RWPE2 (cell line): ENCODE measurements around the gene C19orf38.
"Not testable (repeated sequence)": the region's sequence is repeated elsewhere in the genome, so short reads cannot be mapped to it uniquely, and the experiment has no call there.

ENCODE experiments used
- ATAC-seq: fragments of 200-7000 bp; cut with Tn5 transposase; 3 replicates; pipeline ENCODE4 v1.9.1; 2021; ENCODE audit warnings: low read depth
- DNase-seq: peaks from one replicate; pipeline ENCODE4 v3.0.0-alpha.2; 2020; ENCODE audit warnings: low spot score
- H3K27ac ChIP-seq: fragments of 450-650 bp; 2 replicates; pipeline ENCODE4 v1.5.1; 2017; ENCODE audit warnings: mild to moderate bottlenecking; ENCODE audit not compliant: poor library complexity, severe bottlenecking
- H3K27me3 ChIP-seq: fragments of 250-450 bp; sonication (Bioruptor Pico); 2 replicates; pipeline ENCODE4 v1.5.1; 2021; ENCODE audit warnings: mild to moderate bottlenecking, moderate library complexity; ENCODE audit not compliant: insufficient read depth, poor library complexity, severe bottlenecking
- H3K36me3 ChIP-seq: fragments of 250-450 bp; sonication (Bioruptor Pico); 2 replicates; pipeline ENCODE4 v1.5.1; 2020; ENCODE audit warnings: low read depth, mild to moderate bottlenecking, moderate library complexity
- H3K4me1 ChIP-seq: fragments of 250-450 bp; sonication (Bioruptor Pico); 2 replicates; pipeline ENCODE4 v1.5.1; 2021; ENCODE audit warnings: mild to moderate bottlenecking, moderate library complexity; ENCODE audit not compliant: insufficient read depth, poor library complexity, severe bottlenecking
- H3K4me3 ChIP-seq: fragments of 250-450 bp; sonication (Bioruptor Pico); 2 replicates; pipeline ENCODE4 v1.5.1; 2021; ENCODE audit warnings: mild to moderate bottlenecking, moderate library complexity; ENCODE audit not compliant: severe bottlenecking
- H3K9me3 ChIP-seq: fragments of 250-450 bp; sonication (Bioruptor Pico); 2 replicates; pipeline ENCODE4 v1.5.1; 2021; ENCODE audit warnings: mild to moderate bottlenecking, moderate library complexity; ENCODE audit not compliant: severe bottlenecking
- CTCF ChIP-seq: fragments of 450-650 bp; IDR thresholded peaks from one replicate; pipeline ENCODE4 v1.5.1; 2017; ENCODE audit warnings: mild to moderate bottlenecking, moderate library complexity; ENCODE audit not compliant: poor library complexity, severe bottlenecking

The C19orf38 gene

GRCh38 chr19:10862561-10863106 is 14.4 kb downstream of the C19orf38 start:
- H3K36me3 ChIP-seq, result no peaks in the 10 kb centered on the region
- no peaks in the 10 kb centered on the region for H3K9me3 ChIP-seq
- no peaks in the 10 kb centered on the region for H3K4me1 ChIP-seq
- no peak overlapping the region for H3K4me3 ChIP-seq
- no peak for TF ChIP-seq CTCF
- no peak overlapping the region for H3K27ac ChIP-seq
- DNase-seq (no peak), ATAC-seq (no peak)
- no peaks in the 10 kb centered on the region for H3K27me3 ChIP-seq

GRCh38 chr19:10863107-10863717 is 15.0 kb downstream of the C19orf38 start:
- TF ChIP-seq CTCF, result no peak
- no peak overlapping the region for H3K4me3 ChIP-seq
- no peaks in the 10 kb centered on the region for H3K9me3 ChIP-seq
- H3K27ac ChIP-seq, result no peak overlapping the region
- ATAC-seq, result peak; percentile 6; the same call in 1 of the 3 replicates
- no peaks in the 10 kb centered on the region for H3K4me1 ChIP-seq
- H3K36me3 ChIP-seq, result no peaks in the 10 kb centered on the region
- no peaks in the 10 kb centered on the region for H3K27me3 ChIP-seq
- no peak for DNase-seq

- ATAC-seq (peak; percentile 87), DNase-seq (no peak)
- Histone ChIP-seq H3K4me1 (no peaks in the 10 kb centered on the region), H3K9me3 (no peaks in the 10 kb centered on the region), H3K27me3 (no peaks in the 10 kb centered on the region), H3K27ac (no peak overlapping the region), H3K36me3 (no peaks in the 10 kb centered on the region), H3K4me3 (no peak overlapping the region)
- peak; percentile 89 for TF ChIP-seq CTCF
Measured at GRCh38 chr19:10864538-10864899, 16.3 kb downstream of the C19orf38 start.

GRCh38 chr19:10866495-10866894 is 18.3 kb downstream of the C19orf38 start:
- Histone ChIP-seq H3K4me3 (no peak overlapping the region), H3K27me3 (no peaks in the 10 kb centered on the region), H3K27ac (no peak overlapping the region), H3K4me1 (peaks cover 2% of the 10 kb centered on the region), H3K36me3 (no peaks in the 10 kb centered on the region), H3K9me3 (no peaks in the 10 kb centered on the region)
- no peak for TF ChIP-seq CTCF
- ATAC-seq (no peak), DNase-seq (no peak)

GRCh38 chr19:10868872-10869547 is 20.8 kb downstream of the C19orf38 start:
- Histone ChIP-seq H3K4me3 (no peak overlapping the region), H3K4me1 (peaks cover 6% of the 10 kb centered on the region), H3K27ac (no peak overlapping the region), H3K9me3 (no peaks in the 10 kb centered on the region), H3K36me3 (peaks cover 3% of the 10 kb centered on the region; the same call in 1 of the 2 replicates), H3K27me3 (no peaks in the 10 kb centered on the region)
- DNase-seq (no peak), ATAC-seq (no peak)
- no peak for TF ChIP-seq CTCF

- not testable (repeated sequence) for H3K9me3 ChIP-seq, ATAC-seq, DNase-seq, H3K36me3 ChIP-seq, H3K27me3 ChIP-seq, H3K4me1 ChIP-seq, H3K4me3 ChIP-seq
- H3K27ac ChIP-seq, result peak overlapping the region; percentile 33
Measured at GRCh38 chr19:10869872-10870311, 21.7 kb downstream of the C19orf38 start.
